Measurements from ENCODE around the gene CDK2. TPM values are rescaled to one million over a fixed set of nuclear protein-coding genes. Genes with fewer than 3 reads are reported as not detected.

Gene CDK2
- polyA plus RNA-seq, 1 donor from 2014 or later: 2.6 TPM

DNA sequence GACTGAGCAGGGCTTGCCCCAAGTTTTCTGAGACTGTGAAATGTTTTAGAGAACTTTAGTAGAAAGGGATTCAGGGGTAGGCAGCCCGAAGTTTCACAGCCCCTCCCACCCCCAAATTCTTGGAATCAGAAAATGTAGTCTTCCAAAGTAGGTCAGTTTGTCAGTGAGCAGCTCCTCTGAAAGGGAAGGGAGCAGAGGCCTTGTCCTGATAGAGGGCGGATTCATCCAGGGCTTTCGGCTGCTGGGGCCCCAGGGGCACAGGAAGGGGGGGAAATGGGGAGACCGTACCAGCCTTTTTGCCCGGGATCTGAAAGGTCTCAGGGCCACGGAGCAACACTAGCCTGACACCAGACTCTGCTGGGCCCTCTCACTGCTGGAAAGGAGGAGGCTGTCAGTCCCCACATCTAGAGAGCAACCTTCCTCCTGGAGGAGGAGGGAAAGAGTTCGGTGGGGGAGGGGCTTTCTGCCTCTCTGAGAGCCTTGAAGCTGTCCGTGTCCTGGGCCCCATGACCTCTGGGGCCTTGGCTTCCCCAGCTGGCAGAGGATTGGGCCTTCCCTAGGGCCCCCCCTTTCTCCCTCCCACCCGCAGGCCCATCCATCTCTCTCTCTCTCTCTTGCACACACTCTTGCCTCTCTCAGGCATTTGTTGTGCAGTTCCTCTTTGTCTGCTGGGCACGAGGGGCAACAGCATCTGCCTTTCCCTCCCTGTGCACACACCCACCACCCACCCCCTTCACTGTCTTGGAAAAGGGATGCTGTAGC lies 54.0 kb downstream of the CDK2 start, which contains the start of gene IKZF4:
Gene IKZF4 (plus strand): TSS at position 621 of the 762 bp plus-strand sequence. CDS start 451 bp downstream, outside the sequence.
- TF ChIP-seq MXI1 (conservative IDR thresholded peaks at IDR 0.05; ENCODE audit: poor library complexity, severe bottlenecking) (no peak), EP300 (conservative IDR thresholded peaks at IDR 0.05; ENCODE audit: poor library complexity, severe bottlenecking) (no peak), RAD21 (conservative IDR thresholded peaks at IDR 0.05) (no peak), TAF1 (IDR thresholded peaks at IDR 0.05; ENCODE audit: low read depth) (peak; percentile 84), POLR2AphosphoS5 (IDR thresholded peaks at IDR 0.05) (peak; percentile 40), SMC3 (conservative IDR thresholded peaks at IDR 0.05; ENCODE audit: poor library complexity) (no peak)
- TF ChIP-seq, protein P1, sequence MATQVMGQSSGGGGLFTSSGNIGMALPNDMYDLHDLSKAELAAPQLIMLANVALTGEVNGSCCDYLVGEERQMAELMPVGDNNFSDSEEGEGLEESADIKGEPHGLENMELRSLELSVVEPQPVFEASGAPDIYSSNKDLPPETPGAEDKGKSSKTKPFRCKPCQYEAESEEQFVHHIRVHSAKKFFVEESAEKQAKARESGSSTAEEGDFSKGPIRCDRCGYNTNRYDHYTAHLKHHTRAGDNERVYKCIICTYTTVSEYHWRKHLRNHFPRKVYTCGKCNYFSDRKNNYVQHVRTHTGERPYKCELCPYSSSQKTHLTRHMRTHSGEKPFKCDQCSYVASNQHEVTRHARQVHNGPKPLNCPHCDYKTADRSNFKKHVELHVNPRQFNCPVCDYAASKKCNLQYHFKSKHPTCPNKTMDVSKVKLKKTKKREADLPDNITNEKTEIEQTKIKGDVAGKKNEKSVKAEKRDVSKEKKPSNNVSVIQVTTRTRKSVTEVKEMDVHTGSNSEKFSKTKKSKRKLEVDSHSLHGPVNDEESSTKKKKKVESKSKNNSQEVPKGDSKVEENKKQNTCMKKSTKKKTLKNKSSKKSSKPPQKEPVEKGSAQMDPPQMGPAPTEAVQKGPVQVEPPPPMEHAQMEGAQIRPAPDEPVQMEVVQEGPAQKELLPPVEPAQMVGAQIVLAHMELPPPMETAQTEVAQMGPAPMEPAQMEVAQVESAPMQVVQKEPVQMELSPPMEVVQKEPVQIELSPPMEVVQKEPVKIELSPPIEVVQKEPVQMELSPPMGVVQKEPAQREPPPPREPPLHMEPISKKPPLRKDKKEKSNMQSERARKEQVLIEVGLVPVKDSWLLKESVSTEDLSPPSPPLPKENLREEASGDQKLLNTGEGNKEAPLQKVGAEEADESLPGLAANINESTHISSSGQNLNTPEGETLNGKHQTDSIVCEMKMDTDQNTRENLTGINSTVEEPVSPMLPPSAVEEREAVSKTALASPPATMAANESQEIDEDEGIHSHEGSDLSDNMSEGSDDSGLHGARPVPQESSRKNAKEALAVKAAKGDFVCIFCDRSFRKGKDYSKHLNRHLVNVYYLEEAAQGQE (IDR thresholded peaks at IDR 0.05; ENCODE audit: borderline replicate concordance): peak; percentile 89
- TF ChIP-seq, protein P2, sequence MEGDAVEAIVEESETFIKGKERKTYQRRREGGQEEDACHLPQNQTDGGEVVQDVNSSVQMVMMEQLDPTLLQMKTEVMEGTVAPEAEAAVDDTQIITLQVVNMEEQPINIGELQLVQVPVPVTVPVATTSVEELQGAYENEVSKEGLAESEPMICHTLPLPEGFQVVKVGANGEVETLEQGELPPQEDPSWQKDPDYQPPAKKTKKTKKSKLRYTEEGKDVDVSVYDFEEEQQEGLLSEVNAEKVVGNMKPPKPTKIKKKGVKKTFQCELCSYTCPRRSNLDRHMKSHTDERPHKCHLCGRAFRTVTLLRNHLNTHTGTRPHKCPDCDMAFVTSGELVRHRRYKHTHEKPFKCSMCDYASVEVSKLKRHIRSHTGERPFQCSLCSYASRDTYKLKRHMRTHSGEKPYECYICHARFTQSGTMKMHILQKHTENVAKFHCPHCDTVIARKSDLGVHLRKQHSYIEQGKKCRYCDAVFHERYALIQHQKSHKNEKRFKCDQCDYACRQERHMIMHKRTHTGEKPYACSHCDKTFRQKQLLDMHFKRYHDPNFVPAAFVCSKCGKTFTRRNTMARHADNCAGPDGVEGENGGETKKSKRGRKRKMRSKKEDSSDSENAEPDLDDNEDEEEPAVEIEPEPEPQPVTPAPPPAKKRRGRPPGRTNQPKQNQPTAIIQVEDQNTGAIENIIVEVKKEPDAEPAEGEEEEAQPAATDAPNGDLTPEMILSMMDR (IDR thresholded peaks at IDR 0.05; ENCODE audit: poor library complexity, severe bottlenecking): no peak
- peak within 1 kb of the TSS; percentile 99 for H3K27ac ChIP-seq (ENCODE audit: low read length)
- peak within 1 kb of the TSS; percentile 98 for H3K4me2 ChIP-seq (ENCODE audit: low read length)

DNA sequence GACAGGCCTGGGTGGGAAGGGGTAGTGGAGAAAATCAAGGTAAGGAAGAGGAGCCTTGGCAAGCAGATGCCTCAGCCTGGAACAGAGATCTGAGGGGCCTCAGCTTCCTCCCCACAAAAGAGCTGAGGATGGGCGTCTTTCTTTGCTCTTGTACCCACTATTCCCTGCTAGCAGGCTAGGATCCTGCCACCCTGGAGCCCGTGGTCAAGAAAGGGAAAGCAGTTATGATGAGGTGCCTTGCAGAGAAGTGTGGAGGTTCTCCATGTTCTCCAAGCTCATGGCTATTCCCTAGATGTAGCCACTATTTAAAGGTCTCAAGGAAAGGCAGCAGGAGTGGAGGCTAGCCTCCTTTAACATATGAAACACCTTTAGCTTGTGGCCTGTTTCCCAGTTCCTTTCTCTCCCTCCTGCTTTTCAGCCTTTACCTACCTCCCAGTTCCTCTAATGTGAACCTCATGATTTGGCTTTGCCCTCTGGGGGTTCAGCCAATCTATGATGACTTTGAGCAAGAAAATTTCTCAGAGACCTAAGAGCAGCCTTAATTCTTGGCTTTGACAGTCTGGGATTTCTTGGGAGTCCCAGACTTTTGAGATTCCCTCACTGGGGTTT lies 55.4 kb downstream of the CDK2 start:
- no peaks in the 10 kb centered on the region for H3K27me3 ChIP-seq (ENCODE audit: insufficient read depth, low read depth, low read length)
- H3K4me2 ChIP-seq (ENCODE audit: low read length): peak overlapping the region; percentile 98

More for the DNA sequence above, 54.0 kb downstream of the CDK2 start, which contains the start of gene IKZF4:
- no peaks in the 10 kb centered on the region for H3K27me3 ChIP-seq (ENCODE audit: insufficient read depth, low read depth, low read length)
- peak within 1 kb of the TSS; percentile 80 for H3K4me3 ChIP-seq (ENCODE audit: low read length)
- H3K9me3 ChIP-seq (ENCODE audit: low read length): no peaks in the 10 kb centered on the region
- H3K79me2 ChIP-seq (replicated peaks; ENCODE audit: insufficient read depth, low read length): peaks cover 35% of the 10 kb centered on the region
- no peaks in the 10 kb centered on the region for H3K36me3 ChIP-seq (ENCODE audit: insufficient read depth, low read length)
- no peaks in the 10 kb centered on the region for H3F3A ChIP-seq (ENCODE audit: insufficient read depth, low read length, poor library complexity, severe bottlenecking)
- peak within 1 kb of the TSS; percentile 62 for H2AFZ ChIP-seq (ENCODE audit: low read depth, low read length)
- peak within 1 kb of the TSS; percentile 97 for H3K9ac ChIP-seq (ENCODE audit: low read length)
- no peaks in the 10 kb centered on the region for H3K9me2 ChIP-seq (ENCODE audit: insufficient read depth, low read length)
- H4K20me1 ChIP-seq (ENCODE audit: insufficient read depth): no peaks in the 10 kb centered on the region

More for the DNA sequence above, 55.4 kb downstream of the CDK2 start:
- Histone ChIP-seq H3K9me3 (ENCODE audit: low read length) (no peaks in the 10 kb centered on the region), H3K9ac (ENCODE audit: low read length) (peak overlapping the region; percentile 97), H3K36me3 (ENCODE audit: insufficient read depth, low read length) (no peaks in the 10 kb centered on the region), H3K4me3 (ENCODE audit: low read length) (peak overlapping the region; percentile 80), H3K27ac (ENCODE audit: low read length) (peak overlapping the region; percentile 99), H2AFZ (ENCODE audit: low read depth, low read length) (peak overlapping the region; percentile 62), H4K20me1 (ENCODE audit: insufficient read depth) (no peaks in the 10 kb centered on the region), H3K79me2 (replicated peaks; ENCODE audit: insufficient read depth, low read length) (peaks cover 35% of the 10 kb centered on the region), H3K9me2 (ENCODE audit: insufficient read depth, low read length) (no peaks in the 10 kb centered on the region), H3F3A (ENCODE audit: insufficient read depth, low read length, poor library complexity, severe bottlenecking) (no peaks in the 10 kb centered on the region)
- TF ChIP-seq POLR2AphosphoS5 (IDR thresholded peaks at IDR 0.05) (no peak), RAD21 (conservative IDR thresholded peaks at IDR 0.05) (no peak), MXI1 (conservative IDR thresholded peaks at IDR 0.05; ENCODE audit: poor library complexity, severe bottlenecking) (no peak), TAF1 (IDR thresholded peaks at IDR 0.05; ENCODE audit: low read depth) (no peak), SMC3 (conservative IDR thresholded peaks at IDR 0.05; ENCODE audit: poor library complexity) (no peak)
- TF ChIP-seq, protein P1 (IDR thresholded peaks at IDR 0.05; ENCODE audit: borderline replicate concordance): no peak

All from neural cell (in vitro differentiated cells).